Lower lobe of right lung (tissue), 2 donors: ENCODE results near the gene S100A10. TPM values are rescaled to one million over a fixed set of nuclear protein-coding genes. Genes with fewer than 3 reads are reported as not detected.

ENCODE experiments used
- ATAC-seq, 2 donors: fragments of 200-7000 bp; cut with Tn5 transposase; one replicate each; pipeline ENCODE4 v1.9.1; 2020 to 2022; ENCODE audit warnings: mild to moderate bottlenecking in 2 of 2, moderate library complexity in 2 of 2
- DNase-seq: peaks from one replicate; pipeline ENCODE4 v3.0.0-alpha.2; 2020
- H3K27ac ChIP-seq: fragments of 200-600 bp; one replicate; pipeline ENCODE4 v1.8.0; 2022
- H3K27me3 ChIP-seq: fragments of 200-600 bp; one replicate; pipeline ENCODE4 v1.8.0; 2022; ENCODE audit warnings: low read depth
- H3K36me3 ChIP-seq: fragments of 200-600 bp; one replicate; pipeline ENCODE4 v1.8.0; 2022; ENCODE audit warnings: mild to moderate bottlenecking
- H3K4me1 ChIP-seq: fragments of 200-600 bp; one replicate; pipeline ENCODE4 v1.8.0; 2022
- H3K4me3 ChIP-seq: fragments of 200-600 bp; one replicate; pipeline ENCODE4 v1.8.0; 2022; ENCODE audit warnings: mild to moderate bottlenecking
- H3K9me3 ChIP-seq: fragments of 200-600 bp; one replicate; pipeline ENCODE4 v1.8.0; 2022
- CTCF ChIP-seq: fragments of 200-600 bp; IDR thresholded peaks from one replicate; pipeline ENCODE4 v1.8.0; 2022; ENCODE audit warnings: antibody characterized with exemption, mild to moderate bottlenecking
- intact Hi-C: fragments of 100-400 bp; cut with DNase I; formaldehyde crosslinking; loops from one replicate; pipeline ENCODE4 v1.11.0; 2022
- total RNA-seq: library from RNA; stranded (reverse); fragmentation: NEBNext Ultra II Directional; extraction: Animal tissue kit (Norgen Biotek cat#: 25700); gene quantifications from one replicate; pipeline ENCODE4 v1.2.1, GENCODE V29; 2021
- donor health status: DM: no; HTN: yes; CAD: no; lungs with severe emphysema.

The S100A10 gene
- total RNA-seq, 1 donor from 2014 or later = 602 TPM

DNA sequence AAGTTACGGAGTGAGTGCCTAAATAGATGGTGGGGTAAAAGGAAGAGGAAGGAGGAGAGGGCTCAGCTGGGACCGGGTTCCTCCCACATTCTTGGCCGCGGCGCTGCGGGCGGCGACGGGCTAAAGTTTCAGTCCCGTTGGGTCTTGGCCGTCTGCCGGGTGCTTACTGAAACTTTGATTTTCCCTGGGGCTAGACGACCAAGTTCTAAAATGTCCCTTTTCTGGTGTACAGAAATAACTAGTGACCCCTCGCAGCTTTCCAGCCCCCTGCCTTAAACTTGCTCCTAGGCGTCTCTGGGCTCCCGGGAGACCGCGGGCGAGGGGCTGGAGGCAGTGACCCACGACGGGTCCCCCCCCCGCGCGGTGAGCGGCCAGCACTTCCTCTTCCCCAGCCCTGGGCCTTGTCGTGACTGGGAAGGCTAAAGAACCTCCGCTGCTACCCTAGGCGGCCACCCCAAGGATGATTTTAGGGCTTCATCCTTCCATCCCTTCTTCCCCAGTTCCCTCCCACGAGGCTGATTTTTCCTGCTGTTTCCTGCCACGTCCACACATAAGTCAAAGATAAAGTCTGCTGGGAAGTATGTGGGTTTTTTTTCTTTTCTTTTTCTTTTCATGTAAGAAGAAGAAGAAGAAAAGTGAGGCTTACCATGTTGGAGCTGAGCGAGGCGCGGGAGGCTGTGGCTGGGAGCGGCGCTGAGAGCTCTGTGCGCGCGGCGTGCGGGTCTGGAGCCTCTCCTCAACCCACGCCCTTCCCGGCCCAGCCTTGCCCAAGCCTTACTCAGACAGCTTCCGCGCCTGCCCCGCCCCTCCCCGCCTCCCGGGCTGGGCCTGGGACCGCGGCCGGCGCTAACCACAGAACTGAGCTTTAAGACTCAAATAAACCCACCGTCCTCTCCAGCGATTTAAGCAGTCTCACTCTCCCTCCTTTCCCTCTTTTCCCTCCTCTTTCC, 42.9 kb upstream of the S100A10 start, which contains the start of gene S100A11:
Gene S100A11, minus strand, starts transcription at position 738 of the 950 bp plus-strand sequence. Its CDS starts 89 bp downstream, at position 649.
- peak within 1 kb of the TSS; percentile 88 for H3K4me3 ChIP-seq
- no peaks in the 10 kb centered on the region for H3K9me3 ChIP-seq
- H3K27me3 ChIP-seq = no peaks in the 10 kb centered on the region
- ATAC-seq (peak; percentile 95 to 96), DNase-seq (peak; percentile 97)
- peak within 1 kb of the TSS; percentile 93 for H3K27ac ChIP-seq
- H3K36me3 ChIP-seq = peaks cover 24% of the 10 kb centered on the region
- no peak for TF ChIP-seq CTCF
- H3K4me1 ChIP-seq = peaks cover 67% of the 10 kb centered on the region
- intact Hi-C loops = no loop called here

DNA sequence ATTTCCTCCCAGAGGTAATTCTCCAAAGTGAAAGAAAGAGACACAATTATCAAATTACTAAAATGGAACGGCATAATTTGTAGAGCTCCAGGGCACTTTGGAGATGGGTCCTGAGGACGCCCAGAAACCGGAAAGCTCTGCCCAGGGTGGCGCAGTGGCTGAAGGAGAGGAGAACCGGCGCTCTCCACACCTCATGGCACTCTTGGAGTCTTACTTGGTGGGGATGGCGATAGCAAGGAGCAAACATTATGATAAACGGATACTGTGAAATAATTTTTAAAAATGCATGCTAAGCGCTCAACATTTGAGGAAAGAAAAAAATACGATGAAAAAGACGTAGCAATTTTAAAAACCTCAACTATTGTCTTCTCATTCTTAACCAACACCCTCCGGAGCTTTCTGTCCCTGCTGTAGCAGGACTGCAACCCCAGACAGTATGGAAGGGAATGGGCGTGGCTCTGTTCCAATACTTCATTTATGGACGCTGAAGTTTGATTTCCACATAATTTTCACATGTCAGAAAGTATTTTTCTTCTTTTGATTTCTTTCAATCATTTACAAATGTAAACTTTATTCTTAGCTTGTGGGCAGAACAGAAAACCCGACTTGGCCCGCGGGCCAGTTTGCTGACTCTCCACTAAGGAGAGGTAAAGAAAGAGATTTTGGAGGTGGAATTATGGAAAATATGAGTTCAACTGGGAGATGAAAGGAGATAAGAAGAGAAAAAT, 42.0 kb upstream of the S100A10 start:
- Histone ChIP-seq H3K4me3 (peak overlapping the region; percentile 88), H3K9me3 (no peaks in the 10 kb centered on the region), H3K27me3 (no peaks in the 10 kb centered on the region), H3K27ac (peak overlapping the region; percentile 93), H3K36me3 (peaks cover 33% of the 10 kb centered on the region), H3K4me1 (peaks cover 67% of the 10 kb centered on the region)
- intact Hi-C loops = no loop called here
- peak; percentile 24 to 54 for ATAC-seq
- TF ChIP-seq CTCF = no peak
- no peak for DNase-seq

DNA sequence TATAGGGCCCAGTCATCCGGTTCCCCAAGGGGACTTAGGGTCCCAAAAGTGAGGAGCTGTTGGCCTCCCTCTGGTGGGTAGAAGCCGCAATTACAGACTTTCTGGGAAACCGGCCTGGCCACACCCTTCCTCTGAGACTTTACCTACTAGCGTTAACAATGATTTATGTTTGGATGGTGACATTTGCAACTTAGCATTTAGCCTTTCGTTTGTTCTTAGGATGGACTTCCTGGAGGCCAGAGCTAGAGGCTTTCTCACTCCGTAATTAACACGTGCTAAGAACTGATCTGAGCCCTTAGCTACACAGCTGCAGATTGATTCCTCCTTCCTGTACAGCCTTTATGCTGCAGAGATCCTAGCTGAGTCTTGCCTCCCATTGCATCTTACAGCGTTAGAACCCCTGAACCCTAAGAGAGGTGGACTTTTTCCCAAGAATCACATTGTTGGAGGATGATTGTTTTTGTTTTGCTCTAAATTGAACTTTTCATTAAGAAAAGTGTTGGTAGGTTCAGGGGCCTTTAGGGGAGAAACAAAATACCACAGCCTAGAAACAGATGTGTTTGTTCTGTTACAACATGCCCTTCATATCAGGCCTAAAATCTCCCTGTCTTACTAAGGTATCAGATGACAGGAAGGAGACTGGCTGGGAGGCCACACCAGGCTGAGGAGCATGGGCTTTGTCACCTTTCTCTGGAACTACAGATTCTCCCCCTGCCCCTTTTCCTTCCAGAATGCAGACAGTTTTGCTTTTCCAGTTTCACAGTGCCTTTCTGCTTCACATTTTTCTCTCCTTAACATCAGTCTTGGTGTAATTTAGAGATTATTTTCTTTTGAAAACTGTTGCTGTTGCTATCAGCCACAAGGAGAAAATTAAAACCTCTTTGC, 41.2 kb upstream of the S100A10 start:
- intact Hi-C loops = no loop called here
- Histone ChIP-seq H3K36me3 (peaks cover 39% of the 10 kb centered on the region), H3K27ac (peak overlapping the region; percentile 93), H3K4me3 (peak overlapping the region; percentile 88), H3K4me1 (peaks cover 63% of the 10 kb centered on the region), H3K27me3 (no peaks in the 10 kb centered on the region), H3K9me3 (no peaks in the 10 kb centered on the region)
- ATAC-seq (peak; percentile 38 to 51), DNase-seq (no peak)
- TF ChIP-seq CTCF = peak; percentile 76

DNA sequence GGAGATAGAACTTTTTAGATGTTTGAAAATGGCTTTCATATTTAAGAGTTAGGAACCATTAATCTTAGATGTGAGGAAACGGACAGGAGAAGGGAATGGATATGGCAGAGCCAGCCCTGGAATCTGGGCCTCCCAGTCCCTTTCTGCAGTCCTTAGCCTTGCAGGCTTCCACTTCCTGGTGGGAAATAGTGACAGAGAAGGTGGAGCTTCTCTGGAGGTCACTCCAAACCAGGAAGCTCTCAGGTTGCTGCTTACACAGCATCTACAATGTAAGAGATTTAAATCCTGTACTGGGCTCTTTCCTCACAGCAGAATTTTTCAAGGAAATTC, 40.6 kb upstream of the S100A10 start:
- ATAC-seq = peak; percentile 12 to 44

More for the DNA sequence above, 40.6 kb upstream of the S100A10 start:
- TF ChIP-seq CTCF = no peak
- peak overlapping the region; percentile 88 for H3K4me3 ChIP-seq
- DNase-seq = no peak
- intact Hi-C loops = no loop called here
- H3K27me3 ChIP-seq = no peaks in the 10 kb centered on the region
- H3K27ac ChIP-seq = peak overlapping the region; percentile 93
- no peaks in the 10 kb centered on the region for H3K9me3 ChIP-seq
- peaks cover 58% of the 10 kb centered on the region for H3K4me1 ChIP-seq
- peaks cover 39% of the 10 kb centered on the region for H3K36me3 ChIP-seq
